Measurements from ENCODE around the gene P2RY2. TPM values are rescaled to one million over a fixed set of nuclear protein-coding genes. Genes with fewer than 3 reads are reported as not detected.
A peak's percentile ranks its signal among the peaks of the same experiment; 100 is the strongest.

Gene P2RY2
- total RNA-seq, 1 experiment from 2014 or later = 1.2 TPM

- no peak for TF ChIP-seq HMGXB4 (CRISPR knock-in tag; IDR thresholded peaks at IDR 0.05)
- no peak for TF ChIP-seq NFE2L1 (CRISPR knock-in tag; IDR thresholded peaks at IDR 0.05)
Observed at GRCh38 chr11:73228268-73229134, 10.4 kb downstream of the P2RY2 start (continued).

DNA sequence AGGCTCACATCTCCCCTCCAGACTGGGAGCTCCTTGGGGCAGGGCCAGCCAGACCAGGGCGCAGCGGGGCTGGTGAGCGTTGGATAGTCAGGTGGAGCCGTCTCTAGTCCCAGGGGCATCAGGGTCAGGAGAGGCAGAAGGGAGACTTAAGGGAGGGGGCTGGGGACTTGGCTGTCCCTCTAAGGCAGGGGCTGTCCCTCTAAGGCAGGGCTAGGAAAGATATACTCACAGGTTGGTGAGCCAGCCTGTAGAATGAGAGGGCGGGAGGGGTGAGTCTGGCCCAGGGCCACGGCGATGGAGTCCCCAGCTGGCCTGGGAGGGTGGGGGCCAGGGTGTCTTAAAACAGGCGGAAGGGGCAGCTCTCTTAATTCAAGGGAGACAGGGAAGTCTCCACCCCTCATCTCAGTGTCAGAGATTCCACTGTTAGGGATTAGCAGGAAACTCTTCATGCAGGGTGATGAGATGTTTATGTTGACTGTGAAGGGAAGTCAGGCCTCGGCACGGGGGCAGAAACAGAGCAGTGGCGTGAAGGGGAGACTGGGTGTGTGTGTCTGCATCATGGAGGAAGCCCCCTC is 11.3 kb downstream of the P2RY2 start:
- no peak for DNase-seq (ENCODE audit: low spot score)
- H3K4me3 Mint-ChIP-seq = no peak overlapping the region
- POLR2A ChIA-PET = no interaction called here
- no peaks in the 10 kb centered on the region; the same call in none of the 2 replicates for H3K27me3 Mint-ChIP-seq (ENCODE audit: low read depth)
- no peaks in the 10 kb centered on the region for H3K9me3 Mint-ChIP-seq
- peaks cover 27% of the 10 kb centered on the region for H3K4me1 Mint-ChIP-seq
- H3K36me3 Mint-ChIP-seq = no peaks in the 10 kb centered on the region
- H3K27ac Mint-ChIP-seq = no peak overlapping the region
- TF ChIP-seq ETV6 (CRISPR knock-in tag; IDR thresholded peaks at IDR 0.05) = no peak
- TF ChIP-seq, protein P1, sequence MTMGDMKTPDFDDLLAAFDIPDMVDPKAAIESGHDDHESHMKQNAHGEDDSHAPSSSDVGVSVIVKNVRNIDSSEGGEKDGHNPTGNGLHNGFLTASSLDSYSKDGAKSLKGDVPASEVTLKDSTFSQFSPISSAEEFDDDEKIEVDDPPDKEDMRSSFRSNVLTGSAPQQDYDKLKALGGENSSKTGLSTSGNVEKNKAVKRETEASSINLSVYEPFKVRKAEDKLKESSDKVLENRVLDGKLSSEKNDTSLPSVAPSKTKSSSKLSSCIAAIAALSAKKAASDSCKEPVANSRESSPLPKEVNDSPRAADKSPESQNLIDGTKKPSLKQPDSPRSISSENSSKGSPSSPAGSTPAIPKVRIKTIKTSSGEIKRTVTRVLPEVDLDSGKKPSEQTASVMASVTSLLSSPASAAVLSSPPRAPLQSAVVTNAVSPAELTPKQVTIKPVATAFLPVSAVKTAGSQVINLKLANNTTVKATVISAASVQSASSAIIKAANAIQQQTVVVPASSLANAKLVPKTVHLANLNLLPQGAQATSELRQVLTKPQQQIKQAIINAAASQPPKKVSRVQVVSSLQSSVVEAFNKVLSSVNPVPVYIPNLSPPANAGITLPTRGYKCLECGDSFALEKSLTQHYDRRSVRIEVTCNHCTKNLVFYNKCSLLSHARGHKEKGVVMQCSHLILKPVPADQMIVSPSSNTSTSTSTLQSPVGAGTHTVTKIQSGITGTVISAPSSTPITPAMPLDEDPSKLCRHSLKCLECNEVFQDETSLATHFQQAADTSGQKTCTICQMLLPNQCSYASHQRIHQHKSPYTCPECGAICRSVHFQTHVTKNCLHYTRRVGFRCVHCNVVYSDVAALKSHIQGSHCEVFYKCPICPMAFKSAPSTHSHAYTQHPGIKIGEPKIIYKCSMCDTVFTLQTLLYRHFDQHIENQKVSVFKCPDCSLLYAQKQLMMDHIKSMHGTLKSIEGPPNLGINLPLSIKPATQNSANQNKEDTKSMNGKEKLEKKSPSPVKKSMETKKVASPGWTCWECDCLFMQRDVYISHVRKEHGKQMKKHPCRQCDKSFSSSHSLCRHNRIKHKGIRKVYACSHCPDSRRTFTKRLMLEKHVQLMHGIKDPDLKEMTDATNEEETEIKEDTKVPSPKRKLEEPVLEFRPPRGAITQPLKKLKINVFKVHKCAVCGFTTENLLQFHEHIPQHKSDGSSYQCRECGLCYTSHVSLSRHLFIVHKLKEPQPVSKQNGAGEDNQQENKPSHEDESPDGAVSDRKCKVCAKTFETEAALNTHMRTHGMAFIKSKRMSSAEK (CRISPR knock-in tag; IDR thresholded peaks at IDR 0.05; ENCODE audit: borderline replicate concordance) = no peak
- no peak for ATAC-seq
- CTCF ChIA-PET = interaction anchor here (0.8 to 1.5 kb wide), 3 partner anchors 10 to 435 kb away, joined by 3 to 4 read pairs (median 4); partner anchors contain the start of gene STARD10

- DNase-seq (ENCODE audit: low spot score) (peak; percentile 3), ATAC-seq (no peak)
- Mint-ChIP-seq H3K4me1 (peaks cover 27% of the 10 kb centered on the region), H3K9me3 (no peaks in the 10 kb centered on the region), H3K4me3 (no peak overlapping the region), H3K27me3 (ENCODE audit: low read depth) (no peaks in the 10 kb centered on the region; the same call in 1 of the 2 replicates), H3K36me3 (no peaks in the 10 kb centered on the region), H3K27ac (no peak overlapping the region)
- CTCF ChIA-PET = interaction anchor here (0.8 to 1.3 kb wide), 2 partner anchors 11 to 436 kb away, joined by 3 to 4 read pairs; partner anchors contain the start of gene STARD10
- POLR2A ChIA-PET = no interaction called here
- TF ChIP-seq ARID4B (CRISPR knock-in tag; IDR thresholded peaks at IDR 0.05; ENCODE audit: borderline replicate concordance) = no peak
- no peak for TF ChIP-seq ZNF281 (CRISPR knock-in tag; IDR thresholded peaks at IDR 0.05)
- TF ChIP-seq, protein P2, sequence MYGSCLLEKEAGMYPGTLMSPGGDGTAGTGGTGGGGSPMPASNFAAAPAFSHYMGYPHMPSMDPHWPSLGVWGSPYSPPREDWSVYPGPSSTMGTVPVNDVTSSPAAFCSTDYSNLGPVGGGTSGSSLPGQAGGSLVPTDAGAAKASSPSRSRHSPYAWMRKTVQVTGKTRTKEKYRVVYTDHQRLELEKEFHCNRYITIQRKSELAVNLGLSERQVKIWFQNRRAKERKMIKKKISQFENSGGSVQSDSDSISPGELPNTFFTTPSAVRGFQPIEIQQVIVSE (CRISPR knock-in tag; IDR thresholded peaks at IDR 0.05; ENCODE audit: borderline replicate concordance) = no peak
- no peak for TF ChIP-seq NFYB (CRISPR knock-in tag; conservative IDR thresholded peaks at IDR 0.05; ENCODE audit: low read depth)
- TF ChIP-seq ATF6 (CRISPR knock-in tag; IDR thresholded peaks at IDR 0.05) = no peak
- TF ChIP-seq SOX15 (CRISPR knock-in tag; IDR thresholded peaks at IDR 0.05) = no peak
Observed at GRCh38 chr11:73229896-73230875, 12.1 kb downstream of the P2RY2 start.

Measured in WTC11 (cell line).